ENCODE data around the gene TGFA.

- TF ChIP-seq CTCF (IDR thresholded peaks at IDR 0.05; ENCODE audit: poor library complexity) (no peak), EZH2phosphoT487 (IDR thresholded peaks at IDR 0.05; ENCODE audit: low read depth, severe bottlenecking, unreplicated experiment) (no peak), EZH2 (IDR thresholded peaks at IDR 0.05; ENCODE audit: borderline replicate concordance) (no peak)
Measured at GRCh38 chr2:70471129-70471528, 82.5 kb downstream of the TGFA start.

Measured in hepatocyte (in vitro differentiated cells).